ENCODE measurements around the gene GAL3ST1. TPM values are rescaled to one million over a fixed set of nuclear protein-coding genes. Genes with fewer than 3 reads are reported as not detected.

GAL3ST1 gene
- total RNA-seq, 2 experiments from 2014 or later, result not detected

DNA sequence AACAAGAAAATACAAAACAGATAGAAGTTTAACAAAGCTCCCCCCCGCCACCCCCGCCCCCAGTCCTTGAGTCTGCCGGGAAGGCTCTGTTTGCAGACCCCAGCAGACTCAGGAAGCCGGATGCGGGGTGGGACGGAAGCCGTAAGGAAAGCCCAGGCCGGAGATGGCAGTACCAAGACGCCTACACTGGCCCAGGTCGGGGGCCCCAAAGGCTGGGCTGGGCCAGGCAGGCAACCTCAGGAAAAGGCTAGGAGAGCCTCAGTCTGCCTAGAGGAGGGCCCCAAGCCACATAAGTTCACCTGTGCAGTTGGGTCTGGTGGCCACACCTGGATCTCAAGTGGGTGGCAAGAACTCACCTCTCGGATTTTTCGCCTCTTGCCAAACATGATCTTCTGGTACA is 4.0 kb upstream of the GAL3ST1 start:
- Histone ChIP-seq H3K4me2 (ENCODE audit: low read length) (no peak overlapping the region), H3K4me3 (ENCODE audit: low read depth, low read length, poor library complexity, severe bottlenecking) (no peak overlapping the region), H3K79me2 (ENCODE audit: insufficient read depth, low read depth, low read length) (no peaks in the 10 kb centered on the region), H3K36me3 (ENCODE audit: insufficient read depth, low read length) (peaks cover 82% of the 10 kb centered on the region), H4K20me1 (ENCODE audit: insufficient read depth, low read length) (no peaks in the 10 kb centered on the region; the same call in 1 of the 2 replicates), H3K27ac (ENCODE audit: low read depth, low read length, poor library complexity, severe bottlenecking) (no peak overlapping the region), H3K4me1 (ENCODE audit: insufficient read depth, low read length, poor library complexity, severe bottlenecking) (no peaks in the 10 kb centered on the region), H3K9me2 (ENCODE audit: insufficient read depth, low read length) (no peaks in the 10 kb centered on the region), H2AFZ (ENCODE audit: low read length) (no peak overlapping the region), H3K9me3 (ENCODE audit: low read length) (no peaks in the 10 kb centered on the region)
- CTCF ChIA-PET (ENCODE audit: unreplicated experiment), result no interaction called here
- no TSS peak for BruUV-seq (replicated peaks)
- TF ChIP-seq, protein P1, sequence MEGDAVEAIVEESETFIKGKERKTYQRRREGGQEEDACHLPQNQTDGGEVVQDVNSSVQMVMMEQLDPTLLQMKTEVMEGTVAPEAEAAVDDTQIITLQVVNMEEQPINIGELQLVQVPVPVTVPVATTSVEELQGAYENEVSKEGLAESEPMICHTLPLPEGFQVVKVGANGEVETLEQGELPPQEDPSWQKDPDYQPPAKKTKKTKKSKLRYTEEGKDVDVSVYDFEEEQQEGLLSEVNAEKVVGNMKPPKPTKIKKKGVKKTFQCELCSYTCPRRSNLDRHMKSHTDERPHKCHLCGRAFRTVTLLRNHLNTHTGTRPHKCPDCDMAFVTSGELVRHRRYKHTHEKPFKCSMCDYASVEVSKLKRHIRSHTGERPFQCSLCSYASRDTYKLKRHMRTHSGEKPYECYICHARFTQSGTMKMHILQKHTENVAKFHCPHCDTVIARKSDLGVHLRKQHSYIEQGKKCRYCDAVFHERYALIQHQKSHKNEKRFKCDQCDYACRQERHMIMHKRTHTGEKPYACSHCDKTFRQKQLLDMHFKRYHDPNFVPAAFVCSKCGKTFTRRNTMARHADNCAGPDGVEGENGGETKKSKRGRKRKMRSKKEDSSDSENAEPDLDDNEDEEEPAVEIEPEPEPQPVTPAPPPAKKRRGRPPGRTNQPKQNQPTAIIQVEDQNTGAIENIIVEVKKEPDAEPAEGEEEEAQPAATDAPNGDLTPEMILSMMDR (conservative IDR thresholded peaks at IDR 0.05; ENCODE audit: low read length), result no peak
- no peak for TF ChIP-seq EZH2phosphoT487 (IDR thresholded peaks at IDR 0.05; ENCODE audit: borderline replicate concordance, low read depth, low read length)
- intact Hi-C loops (cut with micrococcal nuclease; ENCODE audit: unreplicated experiment), result no loop called here
- POLR2A ChIA-PET, result no interaction called here
- DNase-seq (ENCODE audit: low spot score), result no peak

DNA sequence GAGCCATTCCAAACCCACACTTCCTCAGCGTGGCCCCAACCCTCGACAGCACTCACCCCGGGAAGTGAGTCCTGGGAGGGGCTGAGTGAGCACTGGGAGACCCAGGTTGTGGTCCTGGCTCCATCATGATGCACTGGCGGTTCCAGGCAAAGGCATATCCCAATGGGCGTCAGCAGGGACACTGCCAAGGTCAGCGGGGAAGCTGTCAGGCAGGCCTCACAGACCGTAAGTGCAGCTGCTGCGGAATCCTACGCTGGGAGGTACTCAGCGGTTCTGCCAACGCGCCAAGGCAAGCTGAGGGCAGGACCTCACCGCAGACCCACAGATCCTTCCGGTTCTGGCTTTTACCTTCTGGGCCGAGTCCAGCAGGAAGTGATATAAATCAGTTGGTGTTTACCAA is 1.4 kb upstream of the GAL3ST1 start:
- Histone ChIP-seq H3K4me3 (ENCODE audit: low read depth, low read length, poor library complexity, severe bottlenecking) (no peak overlapping the region), H3K9me2 (ENCODE audit: insufficient read depth, low read length) (no peaks in the 10 kb centered on the region), H3K9me3 (ENCODE audit: low read length) (no peaks in the 10 kb centered on the region), H2AFZ (ENCODE audit: low read length) (no peak overlapping the region), H3K79me2 (ENCODE audit: insufficient read depth, low read depth, low read length) (no peaks in the 10 kb centered on the region), H3K36me3 (ENCODE audit: insufficient read depth, low read length) (peaks cover 56% of the 10 kb centered on the region), H3K4me2 (ENCODE audit: low read length) (no peak overlapping the region), H4K20me1 (ENCODE audit: insufficient read depth, low read length) (no peaks in the 10 kb centered on the region; the same call in 1 of the 2 replicates), H3K27ac (ENCODE audit: low read depth, low read length, poor library complexity, severe bottlenecking) (no peak overlapping the region), H3K4me1 (ENCODE audit: insufficient read depth, low read length, poor library complexity, severe bottlenecking) (no peaks in the 10 kb centered on the region)
- CTCF ChIA-PET (ENCODE audit: unreplicated experiment), result no interaction called here
- no peak for DNase-seq (ENCODE audit: low spot score)
- BruUV-seq (replicated peaks), result no TSS peak
- POLR2A ChIA-PET, result no interaction called here
- intact Hi-C loops (cut with micrococcal nuclease; ENCODE audit: unreplicated experiment), result no loop called here
- TF ChIP-seq, protein P1 (conservative IDR thresholded peaks at IDR 0.05; ENCODE audit: low read length), result no peak
- TF ChIP-seq EZH2phosphoT487 (IDR thresholded peaks at IDR 0.05; ENCODE audit: borderline replicate concordance, low read depth, low read length), result no peak

DNA sequence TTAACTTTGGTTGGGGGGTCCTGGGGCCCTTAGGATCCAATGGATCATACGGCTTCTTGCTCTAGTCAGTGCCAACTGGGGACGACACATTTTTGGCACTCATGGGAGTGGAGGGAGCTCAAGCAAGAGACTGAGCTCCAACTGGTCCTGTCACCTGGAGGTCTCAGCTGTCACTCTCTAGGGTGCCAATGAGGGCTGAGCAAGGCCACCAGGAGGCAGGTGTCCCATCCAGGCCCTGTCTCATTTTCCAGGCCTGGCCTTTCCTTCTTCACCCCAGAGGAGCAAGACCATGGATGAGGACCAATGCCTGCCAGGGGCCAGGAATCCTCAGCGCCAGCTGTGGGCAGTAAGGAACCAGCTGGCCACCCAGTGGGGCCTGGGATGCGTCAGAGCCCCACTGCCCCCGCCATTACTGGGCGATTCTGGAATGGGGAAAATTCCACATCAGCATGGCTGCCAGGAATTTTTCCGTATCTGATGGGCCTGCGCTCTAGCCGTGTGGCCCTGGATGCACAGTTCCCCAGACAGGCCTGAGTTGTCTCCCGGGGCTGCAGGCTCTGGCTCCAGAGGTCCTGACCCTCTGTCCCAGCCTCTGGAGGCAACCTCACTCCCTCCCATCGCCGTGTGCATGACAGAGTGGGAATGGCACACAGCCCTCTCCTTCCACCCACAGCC is 669 bp upstream of the GAL3ST1 start:
- Histone ChIP-seq H3K79me2 (ENCODE audit: insufficient read depth, low read depth, low read length) (no peaks in the 10 kb centered on the region), H3K9me3 (ENCODE audit: low read length) (no peaks in the 10 kb centered on the region), H3K27ac (ENCODE audit: low read depth, low read length, poor library complexity, severe bottlenecking) (no peak overlapping the region), H4K20me1 (ENCODE audit: insufficient read depth, low read length) (no peaks in the 10 kb centered on the region; the same call in 1 of the 2 replicates), H3K9me2 (ENCODE audit: insufficient read depth, low read length) (no peaks in the 10 kb centered on the region), H3K4me3 (ENCODE audit: low read depth, low read length, poor library complexity, severe bottlenecking) (no peak overlapping the region), H2AFZ (ENCODE audit: low read length) (no peak overlapping the region), H3K36me3 (ENCODE audit: insufficient read depth, low read length) (peaks cover 49% of the 10 kb centered on the region), H3K4me2 (ENCODE audit: low read length) (no peak overlapping the region), H3K4me1 (ENCODE audit: insufficient read depth, low read length, poor library complexity, severe bottlenecking) (no peaks in the 10 kb centered on the region)
- CTCF ChIA-PET (ENCODE audit: unreplicated experiment), result no interaction called here
- POLR2A ChIA-PET, result no interaction called here
- intact Hi-C loops (cut with micrococcal nuclease; ENCODE audit: unreplicated experiment), result no loop called here
- no peak for TF ChIP-seq EZH2phosphoT487 (IDR thresholded peaks at IDR 0.05; ENCODE audit: borderline replicate concordance, low read depth, low read length)
- TF ChIP-seq, protein P1 (conservative IDR thresholded peaks at IDR 0.05; ENCODE audit: low read length), result no peak
- BruUV-seq (replicated peaks), result no TSS peak
- DNase-seq (ENCODE audit: low spot score), result no peak
